NOMO-1 treated with dmso at 0.1 percent for 144 hours (cell line): ENCODE results near the gene HOXD9.

Experiments
- DNase-seq: peaks from one replicate; lab custom pipeline; 2025; ENCODE audit not compliant: unreplicated experiment; lab: John Stamatoyannopoulos, UW

The HOXD9 gene

DNA sequence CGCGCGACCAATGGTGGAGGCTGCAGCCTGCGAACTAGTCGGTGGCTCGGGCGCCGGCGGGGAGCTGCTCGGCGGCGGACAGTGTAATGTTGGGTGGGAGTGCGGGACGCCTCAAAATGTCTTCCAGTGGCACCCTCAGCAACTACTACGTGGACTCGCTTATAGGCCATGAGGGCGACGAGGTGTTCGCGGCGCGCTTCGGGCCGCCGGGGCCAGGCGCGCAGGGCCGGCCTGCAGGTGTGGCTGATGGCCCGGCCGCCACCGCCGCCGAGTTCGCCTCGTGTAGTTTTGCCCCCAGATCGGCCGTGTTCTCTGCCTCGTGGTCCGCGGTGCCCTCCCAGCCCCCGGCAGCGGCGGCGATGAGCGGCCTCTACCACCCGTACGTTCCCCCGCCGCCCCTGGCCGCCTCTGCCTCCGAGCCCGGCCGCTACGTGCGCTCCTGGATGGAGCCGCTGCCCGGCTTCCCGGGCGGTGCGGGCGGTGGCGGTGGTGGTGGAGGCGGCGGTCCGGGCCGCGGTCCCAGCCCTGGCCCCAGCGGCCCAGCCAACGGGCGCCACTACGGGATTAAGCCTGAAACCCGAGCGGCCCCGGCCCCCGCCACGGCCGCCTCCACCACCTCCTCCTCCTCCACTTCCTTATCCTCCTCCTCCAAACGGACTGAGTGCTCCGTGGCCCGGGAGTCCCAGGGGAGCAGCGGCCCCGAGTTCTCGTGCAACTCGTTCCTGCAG, at the start of gene HOXD9:
Gene HOXD9 (plus strand): TSS at position 37 of the 728 bp plus-strand sequence. CDS start 50 bp downstream, at position 87.
- no peak for DNase-seq

DNA sequence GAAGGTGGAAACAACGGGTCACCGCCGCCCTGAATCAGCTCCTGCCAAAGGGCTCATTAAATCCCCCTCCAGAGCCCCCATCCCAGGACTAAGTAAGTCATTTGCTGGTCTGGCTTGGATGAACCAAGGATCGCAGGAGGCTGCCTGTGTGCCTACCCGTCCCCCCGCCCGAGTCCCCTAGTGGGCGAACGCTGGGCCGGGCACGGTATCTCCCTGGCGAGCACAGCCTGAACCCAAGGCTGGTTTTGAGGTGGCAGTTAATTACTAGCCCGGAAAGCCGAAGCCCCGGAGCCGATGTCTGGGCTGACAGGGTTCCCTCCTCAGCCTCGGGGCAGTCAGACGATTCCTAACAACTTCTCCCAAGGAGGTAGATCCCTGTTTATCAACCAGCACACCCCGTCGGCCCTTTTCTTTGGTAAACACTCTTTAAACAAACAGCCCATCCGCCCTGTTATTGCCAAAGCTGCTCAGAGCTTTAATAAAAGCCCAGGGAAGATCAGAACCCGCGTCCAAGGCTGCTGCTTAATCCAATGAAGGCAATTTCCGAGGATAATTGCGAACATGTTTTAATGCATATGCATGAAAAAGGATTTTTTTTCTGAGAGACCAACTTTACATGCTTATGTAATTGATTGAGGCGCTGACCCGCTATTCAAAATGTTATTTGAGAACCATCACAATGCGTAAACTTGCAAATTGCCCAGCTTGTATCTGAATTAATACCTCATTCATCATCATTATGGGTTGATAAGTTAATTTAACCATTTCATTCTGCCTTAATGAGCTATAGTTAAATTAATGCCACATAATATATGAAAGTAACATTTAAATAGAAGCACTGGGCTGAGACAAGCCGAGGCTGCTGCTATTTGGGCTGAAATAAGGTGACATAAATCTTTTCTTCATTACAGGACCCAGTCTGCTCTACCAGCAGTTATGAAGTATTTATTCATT, 49.3 kb upstream of the HOXD9 start:
- no peak for DNase-seq

DNA sequence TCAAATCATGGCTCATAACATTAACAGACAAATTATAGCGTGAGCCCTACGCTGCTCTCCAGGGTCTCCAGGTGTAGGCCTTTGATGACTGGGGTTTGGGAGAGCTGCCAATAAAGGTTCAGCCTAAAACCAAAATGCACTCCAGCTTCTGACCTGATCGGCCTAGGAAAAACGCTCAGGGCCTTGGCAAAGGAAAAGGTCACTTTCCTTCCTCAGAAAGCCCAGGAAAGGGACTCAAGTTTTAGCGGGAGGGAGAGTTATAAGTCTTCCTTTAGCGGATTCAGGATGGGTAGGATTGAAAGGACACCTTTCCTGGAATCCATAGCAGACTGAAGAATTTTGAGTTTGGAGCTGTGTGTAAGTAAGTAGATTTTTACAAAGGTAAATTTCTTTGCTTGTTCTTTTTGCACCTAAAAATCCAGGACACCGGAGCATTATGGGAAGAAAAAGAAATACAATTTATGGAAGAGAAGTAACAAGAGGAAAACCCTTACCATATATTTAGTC, 47.5 kb upstream of the HOXD9 start:
- no peak for DNase-seq

DNA sequence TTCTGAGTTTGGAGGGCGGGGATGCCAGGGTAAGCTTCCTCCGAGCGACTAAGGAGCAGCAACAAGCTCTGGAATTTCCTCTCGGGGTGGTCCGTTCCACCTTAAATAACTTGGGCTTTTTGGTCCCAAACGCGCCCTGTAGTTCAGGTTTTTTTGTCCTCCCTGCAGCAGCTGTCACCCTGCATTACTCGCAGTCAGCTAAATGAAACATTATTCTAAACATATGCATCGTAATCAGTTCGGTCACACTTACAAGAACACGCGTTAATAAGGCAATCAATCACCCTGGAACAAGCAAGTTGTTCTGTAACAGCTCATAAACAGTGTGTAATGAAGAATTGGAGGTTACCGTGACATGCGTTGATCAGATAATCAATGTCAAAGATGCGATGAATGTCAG, 47.0 kb upstream of the HOXD9 start:
- no peak for DNase-seq

DNA sequence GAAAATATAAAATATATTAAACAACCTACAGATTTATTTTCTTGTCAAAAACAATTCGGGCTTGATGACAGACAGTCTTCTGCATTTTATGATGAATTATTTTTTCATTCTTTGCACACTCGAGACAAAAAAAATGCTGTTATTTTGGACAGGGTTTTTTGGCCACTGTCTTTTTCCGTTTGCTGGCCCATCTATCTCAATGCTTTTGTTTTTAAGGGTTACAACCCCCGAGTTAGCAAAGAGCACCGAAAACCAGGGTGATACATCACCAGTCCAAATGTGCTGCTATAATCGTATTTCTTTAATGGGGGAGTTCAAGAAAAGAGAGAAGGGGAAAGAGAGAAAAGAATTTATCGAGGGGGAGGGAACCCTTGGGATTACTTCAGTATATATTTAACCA, 46.5 kb upstream of the HOXD9 start:
- no peak for DNase-seq

DNA sequence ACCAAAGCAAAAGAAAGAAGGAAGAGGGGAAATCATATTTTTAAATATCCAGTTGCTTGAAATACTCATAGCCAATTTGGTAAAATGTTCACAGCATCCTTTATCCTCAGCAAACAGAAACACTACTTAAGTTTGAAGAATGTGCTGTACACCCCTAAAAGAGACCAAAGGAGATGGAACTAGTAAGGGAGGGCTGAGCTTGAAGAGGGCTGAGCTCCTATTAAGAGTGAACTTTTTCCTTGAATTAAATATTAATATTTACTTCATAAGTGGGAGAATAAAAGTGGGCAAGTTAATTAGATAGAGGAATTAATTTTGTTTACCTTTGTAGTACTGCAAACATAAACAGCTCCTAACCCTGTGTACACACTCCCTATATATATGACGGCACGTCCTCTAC, 45.7 kb upstream of the HOXD9 start:
- no peak for DNase-seq

DNA sequence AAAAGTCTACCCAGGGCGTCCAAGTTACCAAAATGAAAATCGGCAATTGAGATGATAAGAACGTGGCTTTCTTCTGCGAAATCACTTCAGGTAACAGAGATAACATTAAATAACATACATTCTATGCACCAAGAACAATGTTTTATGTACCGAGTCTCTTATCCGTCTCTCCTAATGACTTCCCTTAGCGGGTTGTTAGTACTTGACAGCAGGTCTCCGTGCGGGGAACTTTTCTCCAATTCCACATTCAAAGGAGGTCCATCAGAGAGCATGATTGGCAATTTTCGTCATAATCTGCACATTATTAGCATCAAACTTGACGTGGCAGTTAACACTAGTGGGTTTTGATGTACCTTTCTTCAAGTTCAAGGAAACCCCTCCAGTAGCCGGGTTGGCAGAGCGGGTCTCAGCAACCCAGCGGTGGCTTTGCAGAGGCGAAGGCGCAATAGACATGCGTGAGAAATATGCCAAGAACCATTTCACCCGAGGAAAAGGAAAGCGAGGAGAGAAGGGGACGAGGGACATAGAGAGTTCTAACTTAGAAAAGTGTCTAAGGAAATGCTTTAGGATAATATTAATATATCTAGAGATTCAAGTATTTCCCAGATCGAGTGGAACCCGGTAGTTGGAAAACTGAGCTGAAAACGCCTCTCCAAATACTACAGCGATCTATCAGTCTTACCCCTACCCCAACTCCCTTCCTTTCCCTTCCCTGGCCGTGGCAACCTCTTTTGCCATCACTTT, 43.8 kb upstream of the HOXD9 start:
- DNase-seq = no peak

DNA sequence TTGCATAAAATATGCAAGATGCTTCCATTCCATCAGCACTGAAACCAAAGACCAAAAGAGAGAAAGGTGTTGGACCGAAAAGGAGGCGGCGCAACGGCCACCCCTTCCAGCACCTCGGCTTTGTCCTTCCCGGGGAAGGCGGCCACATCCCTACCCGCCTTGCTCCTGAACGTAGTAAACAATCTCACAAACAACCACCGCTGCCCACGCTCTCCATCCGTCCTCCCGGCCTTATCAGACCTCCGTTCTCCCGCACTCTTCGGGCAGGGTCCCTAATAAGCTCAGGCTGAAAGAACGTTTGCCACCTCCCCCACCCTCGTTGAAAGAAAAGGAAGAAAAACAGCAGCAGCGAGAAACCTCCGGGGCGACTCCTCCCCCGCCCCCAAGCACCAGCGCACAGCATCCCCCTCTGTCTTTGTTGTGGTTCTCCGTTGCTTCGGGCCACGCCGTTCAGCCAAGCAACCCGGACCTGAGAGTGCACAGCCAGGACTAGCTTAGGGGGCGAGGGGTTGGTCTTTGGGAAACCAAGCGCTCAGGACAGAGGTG, 43.2 kb upstream of the HOXD9 start:
- DNase-seq = no peak

DNA sequence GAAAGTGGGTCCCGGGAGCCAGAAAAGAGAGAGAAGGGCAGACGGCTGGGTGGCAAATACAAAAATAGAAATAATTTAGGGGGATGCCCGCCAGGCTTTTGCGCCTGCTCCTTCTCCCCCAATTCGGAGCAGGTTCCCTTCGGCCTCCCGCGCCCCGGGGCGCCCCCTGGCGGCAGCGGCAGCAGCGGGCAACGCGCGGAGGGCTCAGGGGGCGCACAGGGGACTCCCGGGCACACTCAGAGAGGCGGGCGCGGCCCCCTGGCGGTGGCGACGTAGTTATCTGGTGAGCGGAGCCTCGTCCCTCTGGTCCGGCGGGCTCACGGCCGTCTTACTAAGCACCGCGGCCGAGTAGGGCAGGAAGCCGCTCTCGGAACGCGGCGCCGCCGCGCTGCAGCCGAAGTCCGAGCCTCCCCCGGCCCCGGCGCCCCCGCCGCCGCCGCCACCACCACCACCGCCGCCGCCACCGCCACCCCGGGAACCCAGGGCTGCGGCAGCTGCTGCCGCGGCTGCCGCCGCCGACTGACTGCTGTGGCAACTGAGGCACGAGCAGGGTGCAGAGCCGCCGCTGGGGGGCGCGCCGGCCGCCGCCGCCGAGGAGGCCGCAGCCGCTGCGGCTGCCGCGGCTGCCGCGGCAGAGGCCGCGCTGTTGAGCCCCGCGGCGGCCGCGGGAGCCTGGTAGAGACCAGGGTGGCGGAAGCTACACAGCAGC, 42.5 kb upstream of the HOXD9 start:
- no peak for DNase-seq

DNA sequence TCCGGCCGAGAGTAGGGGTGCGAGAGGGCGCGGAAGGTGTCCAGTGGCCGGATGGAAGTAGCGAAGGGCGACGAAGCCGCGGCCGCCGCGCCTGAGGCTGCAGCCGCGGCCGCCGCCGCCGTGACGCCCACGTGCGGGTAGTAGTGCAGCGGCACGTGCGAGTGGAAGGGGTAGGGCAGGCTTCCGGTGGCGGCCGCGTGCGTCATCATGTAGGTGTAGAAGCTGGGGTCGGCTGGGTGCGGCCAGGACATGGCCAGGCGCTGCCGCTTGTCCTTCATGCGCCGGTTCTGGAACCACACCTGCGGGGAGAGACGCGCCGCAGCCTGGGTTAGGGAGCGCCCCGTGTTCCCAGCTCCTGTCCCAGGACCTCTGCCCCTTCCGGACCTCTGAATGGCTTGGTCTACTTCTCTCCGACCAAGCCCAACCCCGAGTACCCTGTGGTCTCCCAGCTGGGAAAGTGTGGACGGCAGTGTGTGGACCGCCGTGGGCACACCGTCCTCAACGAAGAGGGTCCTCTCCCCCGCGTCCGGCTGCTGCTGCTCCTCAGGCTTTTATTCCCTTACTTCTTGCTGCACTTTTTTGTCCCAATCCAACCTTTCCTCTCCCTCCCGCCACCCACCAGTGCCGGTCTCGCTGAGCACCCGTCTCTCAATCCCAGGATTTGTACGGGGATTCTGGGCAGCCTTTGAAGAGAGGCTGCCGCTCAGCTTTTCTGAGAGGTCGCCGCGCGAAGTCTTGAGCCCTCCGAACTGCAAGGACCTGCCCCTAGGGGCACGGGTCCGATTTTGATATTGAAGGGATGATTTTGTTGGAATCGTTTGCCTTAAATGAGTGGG, 41.8 kb upstream of the HOXD9 start:
- no peak for DNase-seq

DNA sequence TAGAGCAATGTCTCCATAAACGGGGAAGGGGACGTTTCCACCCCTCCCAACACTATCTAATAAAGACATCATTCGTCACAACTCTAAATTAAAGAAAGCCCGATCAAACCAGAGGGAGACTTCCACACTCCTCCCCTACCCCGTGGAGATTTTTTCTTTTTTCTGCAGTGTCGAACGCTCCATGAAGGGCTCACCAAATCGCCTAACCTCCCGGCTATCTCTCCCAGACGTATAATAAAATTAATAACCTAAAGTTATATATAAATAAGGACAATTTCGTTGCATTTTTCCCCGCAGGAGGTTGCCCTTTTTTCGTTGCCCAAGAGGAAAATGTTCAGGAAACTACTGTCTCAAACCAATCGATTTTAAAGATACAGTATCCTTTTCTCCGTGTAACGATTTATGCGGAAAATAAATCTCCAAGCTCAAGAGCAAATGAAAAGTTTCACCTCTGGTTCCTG, 41.1 kb upstream of the HOXD9 start:
- no peak for DNase-seq

DNA sequence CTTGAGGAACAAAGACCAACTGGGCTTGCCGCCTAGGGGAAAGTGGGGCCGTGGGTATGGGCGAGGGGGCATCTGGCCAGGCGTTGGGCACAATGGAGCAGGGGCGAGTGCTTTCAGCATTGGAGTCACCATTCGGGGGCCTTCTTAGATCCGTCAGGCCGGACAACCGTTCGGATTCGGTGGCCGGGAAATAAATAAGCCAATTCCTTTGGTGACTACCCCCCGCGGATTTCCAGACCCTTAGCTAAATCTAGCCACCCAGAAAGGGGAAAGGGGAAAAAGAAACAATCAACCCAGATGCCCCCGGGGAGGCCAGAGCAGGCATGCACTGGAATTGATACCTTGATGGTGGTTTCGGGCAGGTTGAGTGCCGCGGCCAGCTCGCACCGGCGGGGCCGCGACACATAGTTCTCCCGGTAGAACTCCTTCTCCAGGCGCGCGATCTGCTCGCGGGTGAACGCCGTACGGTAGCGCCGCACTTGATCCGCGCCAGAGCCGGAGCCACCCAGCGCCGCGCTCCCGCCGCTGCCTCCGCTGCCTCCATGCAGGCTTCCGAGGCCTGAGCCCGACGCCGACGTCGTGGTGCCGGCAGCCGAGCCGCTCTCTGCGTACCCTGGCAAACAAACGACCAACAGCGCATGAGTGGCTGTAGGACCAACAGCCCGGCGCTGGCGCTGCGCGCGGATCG, 40.5 kb upstream of the HOXD9 start:
- DNase-seq = no peak

DNA sequence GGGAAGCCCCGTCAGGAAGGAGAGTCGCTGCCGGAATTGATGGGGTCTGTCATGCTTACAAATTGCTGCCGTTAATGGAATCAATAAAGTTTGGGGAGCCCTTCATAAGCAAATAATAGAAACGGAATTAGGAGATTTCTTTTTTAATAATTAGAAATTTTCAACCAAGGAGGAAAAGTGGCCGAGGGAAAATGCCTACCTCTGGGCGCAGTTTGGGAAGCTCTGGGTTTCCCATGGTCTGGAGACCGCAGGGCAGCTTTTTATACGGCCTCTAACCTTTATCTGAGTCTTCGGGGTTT, 40.0 kb upstream of the HOXD9 start:
- no peak for DNase-seq

DNA sequence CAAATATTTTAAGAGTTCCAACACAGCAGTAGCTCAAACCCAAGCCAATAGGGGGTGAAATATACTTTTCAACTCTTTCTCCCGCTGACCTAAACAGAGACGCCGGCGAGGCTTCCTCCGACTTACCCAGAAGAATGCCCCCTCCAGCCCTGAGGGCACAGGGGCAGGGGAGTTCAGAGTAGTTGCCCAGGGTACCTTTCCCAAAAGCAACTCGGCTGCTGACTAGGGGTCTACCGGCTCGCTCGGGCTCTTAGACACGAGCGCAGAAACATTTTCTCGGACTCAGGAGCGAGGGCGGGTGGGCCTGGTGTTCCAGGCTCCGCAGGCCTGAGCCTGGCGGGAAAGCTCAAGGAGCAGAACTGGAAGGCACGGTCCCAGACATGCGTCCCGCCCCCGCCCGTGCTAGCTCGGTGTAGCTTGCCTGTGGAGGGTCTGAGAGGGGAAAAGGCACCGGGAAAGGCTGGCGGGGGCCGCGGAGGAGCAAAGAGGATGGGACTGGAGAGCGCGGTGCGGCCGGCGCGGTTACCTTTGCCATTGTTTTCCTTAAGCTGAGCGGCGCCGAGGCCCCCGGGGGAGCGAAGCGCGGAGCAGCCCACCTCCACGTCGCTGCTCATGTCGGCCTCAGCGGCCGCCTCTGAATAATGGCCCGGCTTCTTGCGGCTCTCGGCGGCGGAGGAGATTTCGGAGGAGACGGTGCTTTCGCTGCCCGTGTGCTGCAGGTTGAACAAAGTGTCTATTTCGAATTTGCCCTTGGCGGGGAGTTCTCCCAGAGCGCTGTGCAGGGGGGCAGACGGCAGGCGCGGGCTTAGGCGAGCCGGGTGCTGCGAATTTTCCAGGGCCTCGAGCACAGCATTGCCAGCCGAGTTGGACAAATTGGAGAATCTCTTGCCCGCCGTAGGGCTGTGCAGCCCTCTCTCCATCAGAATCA, 39.4 kb upstream of the HOXD9 start:
- no peak for DNase-seq

DNA sequence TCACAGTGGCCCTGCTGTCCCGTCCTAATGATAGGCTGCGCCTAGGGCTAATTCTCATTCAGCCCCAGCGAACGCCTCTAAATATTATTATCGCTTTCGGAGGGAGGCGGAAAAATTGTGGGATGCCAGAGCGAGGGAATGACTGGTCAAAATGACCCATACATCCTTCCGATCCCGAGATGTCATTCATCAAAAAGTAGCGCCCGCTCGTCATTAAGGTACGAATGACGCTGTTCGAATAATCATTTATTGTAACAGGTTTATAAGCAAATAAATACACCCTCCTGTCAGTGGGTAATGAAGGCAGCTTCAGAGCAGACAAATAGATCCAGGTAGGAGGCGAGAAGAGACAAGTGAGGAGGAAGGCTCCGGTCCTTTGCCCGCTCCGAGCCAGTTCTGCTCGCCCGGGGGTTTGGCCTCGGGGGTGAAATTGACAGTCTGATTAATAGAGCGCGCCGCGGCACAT, 38.7 kb upstream of the HOXD9 start, which contains the start of gene EVX2:
Gene EVX2 (minus strand): TSS at position 167 of the 466 bp plus-strand sequence. CDS start 186 bp downstream, outside the sequence.
- no peak for DNase-seq

DNA sequence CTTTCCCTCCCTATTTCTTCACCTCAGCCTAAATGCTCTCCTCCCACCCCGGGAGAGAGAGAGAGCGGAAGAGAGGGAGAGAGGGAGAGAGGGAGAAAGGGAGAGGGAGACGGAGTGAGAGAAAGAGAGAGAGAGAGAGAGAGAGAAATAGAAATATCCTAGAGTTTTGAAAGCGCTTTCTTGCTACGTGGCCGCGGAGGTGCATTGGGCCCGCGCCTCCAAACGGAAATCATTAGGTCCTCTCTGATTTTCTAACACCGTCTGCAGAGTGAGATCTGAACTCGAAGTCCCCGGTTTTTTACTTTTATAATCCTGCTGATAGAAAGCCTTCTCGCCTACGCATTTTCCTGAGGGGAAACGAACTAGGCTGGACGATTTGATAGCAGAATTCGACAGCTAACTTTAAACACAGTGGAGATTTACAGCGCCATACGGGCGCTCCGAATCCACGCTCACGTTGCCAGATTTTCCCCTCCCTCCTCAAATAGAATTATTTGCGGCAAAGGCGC, 37.9 kb upstream of the HOXD9 start:
- no peak for DNase-seq

DNA sequence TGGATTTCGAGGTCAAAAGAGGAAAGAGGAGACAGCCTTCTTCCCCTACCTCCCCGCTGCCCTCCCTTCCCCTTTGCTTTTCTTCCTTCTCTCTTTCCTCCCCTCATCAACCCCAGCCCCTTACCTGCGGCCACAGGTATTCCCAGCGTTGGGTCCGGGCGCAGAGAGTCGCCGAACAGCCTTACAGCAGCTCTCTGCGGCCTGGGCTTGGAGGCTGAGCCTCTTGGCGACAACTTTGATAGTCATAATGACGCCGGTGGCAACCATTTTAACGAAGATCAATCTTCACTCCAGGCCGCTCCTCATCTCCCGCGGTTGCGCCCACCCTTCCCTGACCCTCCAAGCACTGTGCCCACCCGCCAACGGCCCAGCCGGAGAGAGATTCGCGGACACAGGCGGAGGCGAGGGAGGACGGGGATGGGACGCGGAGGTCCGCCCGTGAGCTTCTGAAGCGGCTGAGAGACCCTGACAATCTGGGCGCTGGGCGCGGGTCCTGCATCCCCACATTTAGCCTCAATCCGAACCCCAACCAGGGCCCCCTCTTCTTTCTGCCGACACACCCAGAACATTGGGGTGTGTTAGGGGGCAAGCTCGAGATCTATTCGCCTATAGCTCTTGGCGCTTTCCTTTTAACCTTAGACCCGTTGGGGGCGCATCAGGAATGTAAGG, 37.3 kb upstream of the HOXD9 start:
- DNase-seq = no peak
